ENCODE measurements around the gene CD93. TPM values are rescaled to one million over a fixed set of nuclear protein-coding genes. Genes with fewer than 3 reads are reported as not detected.

Gene CD93
- not detected in 2 replicates for total RNA-seq (2014; rRNA removed; shearing (Covaris generic); ENCODE audit: low replicate concordance)

- no peak for DNase-seq
- no peak within 1 kb of the TSS for H3K4me3 ChIP-seq
- H3K36me3 ChIP-seq, result no peaks in the 10 kb centered on the region
- no peaks in the 10 kb centered on the region for H3K9me3 ChIP-seq
- no peaks in the 10 kb centered on the region for H3K27me3 ChIP-seq
Observed at GRCh38 chr20:23086056-23086566, at the start of gene CD93. CD93 (minus strand) TSS chr20:23086324; CDS start chr20:23086192, 132 bp downstream.

GRCh38 chr20:23133560-23133998 lies 47.5 kb upstream of the CD93 start:
- no peak overlapping the region for H3K4me3 ChIP-seq
- no peaks in the 10 kb centered on the region for H3K9me3 ChIP-seq
- no peaks in the 10 kb centered on the region for H3K27me3 ChIP-seq
- no peaks in the 10 kb centered on the region for H3K36me3 ChIP-seq
- DNase-seq, result no peak

GRCh38 chr20:23132930-23133559 lies 46.9 kb upstream of the CD93 start:
- Histone ChIP-seq H3K4me3 (no peak overlapping the region), H3K27me3 (no peaks in the 10 kb centered on the region), H3K36me3 (no peaks in the 10 kb centered on the region), H3K9me3 (no peaks in the 10 kb centered on the region)
- no peak for DNase-seq

GRCh38 chr20:23132293-23132929 lies 46.3 kb upstream of the CD93 start:
- Histone ChIP-seq H3K27me3 (no peaks in the 10 kb centered on the region), H3K9me3 (no peaks in the 10 kb centered on the region), H3K36me3 (no peaks in the 10 kb centered on the region), H3K4me3 (no peak overlapping the region)
- DNase-seq, result no peak

- DNase-seq, result no peak
- no peaks in the 10 kb centered on the region for H3K9me3 ChIP-seq
- H3K4me3 ChIP-seq, result no peak overlapping the region
- no peaks in the 10 kb centered on the region for H3K36me3 ChIP-seq
- H3K27me3 ChIP-seq, result no peaks in the 10 kb centered on the region
Observed at GRCh38 chr20:23131766-23132165, 45.6 kb upstream of the CD93 start.

- no peak for DNase-seq
Observed at GRCh38 chr20:23130622-23131140, 44.6 kb upstream of the CD93 start.

GRCh38 chr20:23129891-23130621 lies 43.9 kb upstream of the CD93 start:
- no peaks in the 10 kb centered on the region for H3K27me3 ChIP-seq
- H3K36me3 ChIP-seq, result no peaks in the 10 kb centered on the region
- no peaks in the 10 kb centered on the region for H3K9me3 ChIP-seq
- no peak overlapping the region for H3K4me3 ChIP-seq
- no peak for DNase-seq

More at GRCh38 chr20:23130622-23131140, 44.6 kb upstream of the CD93 start:
- Histone ChIP-seq H3K4me3 (no peak overlapping the region), H3K9me3 (no peaks in the 10 kb centered on the region), H3K27me3 (no peaks in the 10 kb centered on the region), H3K36me3 (no peaks in the 10 kb centered on the region)

- Histone ChIP-seq H3K4me3 (no peak overlapping the region), H3K27me3 (no peaks in the 10 kb centered on the region), H3K36me3 (no peaks in the 10 kb centered on the region), H3K9me3 (no peaks in the 10 kb centered on the region)
- DNase-seq, result no peak
Observed at GRCh38 chr20:23129266-23129665, 43.1 kb upstream of the CD93 start.

GRCh38 chr20:23128461-23129125 lies 42.5 kb upstream of the CD93 start:
- Histone ChIP-seq H3K9me3 (no peaks in the 10 kb centered on the region), H3K4me3 (no peak overlapping the region), H3K36me3 (no peaks in the 10 kb centered on the region), H3K27me3 (no peaks in the 10 kb centered on the region)
- DNase-seq, result no peak

GRCh38 chr20:23127506-23128279 lies 41.6 kb upstream of the CD93 start:
- no peak for DNase-seq
- no peak overlapping the region for H3K4me3 ChIP-seq
- H3K27me3 ChIP-seq, result no peaks in the 10 kb centered on the region
- no peaks in the 10 kb centered on the region for H3K36me3 ChIP-seq
- H3K9me3 ChIP-seq, result no peaks in the 10 kb centered on the region

GRCh38 chr20:23126281-23127061 lies 40.3 kb upstream of the CD93 start:
- H3K9me3 ChIP-seq, result no peaks in the 10 kb centered on the region
- no peaks in the 10 kb centered on the region for H3K36me3 ChIP-seq
- no peak overlapping the region for H3K4me3 ChIP-seq
- no peak for DNase-seq
- H3K27me3 ChIP-seq, result no peaks in the 10 kb centered on the region

- H3K4me3 ChIP-seq, result no peak overlapping the region
- no peak for DNase-seq
Observed at GRCh38 chr20:23125625-23126191, 39.6 kb upstream of the CD93 start.

GRCh38 chr20:23125159-23125558 lies 39.0 kb upstream of the CD93 start:
- H3K4me3 ChIP-seq, result no peak overlapping the region
- H3K9me3 ChIP-seq, result no peaks in the 10 kb centered on the region
- H3K27me3 ChIP-seq, result no peaks in the 10 kb centered on the region
- no peaks in the 10 kb centered on the region for H3K36me3 ChIP-seq
- DNase-seq, result no peak

More at GRCh38 chr20:23125625-23126191, 39.6 kb upstream of the CD93 start:
- Histone ChIP-seq H3K27me3 (no peaks in the 10 kb centered on the region), H3K9me3 (no peaks in the 10 kb centered on the region), H3K36me3 (no peaks in the 10 kb centered on the region)

- Histone ChIP-seq H3K4me3 (no peak overlapping the region), H3K36me3 (no peaks in the 10 kb centered on the region), H3K9me3 (no peaks in the 10 kb centered on the region), H3K27me3 (no peaks in the 10 kb centered on the region)
- DNase-seq, result no peak
Observed at GRCh38 chr20:23123886-23124285, 37.8 kb upstream of the CD93 start.

Data from MG63 (cell line).